Lower leg skin (tissue), 3 donors: ENCODE results near the gene COX15.

ENCODE experiments used
- POLR2A ChIP-seq, 2 donors: fragments of 450-650 bp; IDR thresholded peaks; one replicate each; pipeline ENCODE4 v1.6.1; 2016 to 2017; ENCODE audit warnings: antibody characterized with exemption in 2 of 2, mild to moderate bottlenecking in 1 of 2, moderate library complexity in 1 of 2
- TF ChIP-seq, protein P1 (sequence below), 3 donors: fragments of 450-650 bp; IDR thresholded peaks; one replicate each; pipeline ENCODE4 v1.5.1; 2016; ENCODE audit warnings: antibody characterized with exemption in 3 of 3, mild to moderate bottlenecking in 3 of 3, moderate library complexity in 2 of 3

GRCh38 chr10:99682752-99683151, 49.2 kb downstream of the COX15 start:
- no peak for TF ChIP-seq POLR2A (IDR thresholded peaks at IDR 0.05)
- TF ChIP-seq, protein P1, sequence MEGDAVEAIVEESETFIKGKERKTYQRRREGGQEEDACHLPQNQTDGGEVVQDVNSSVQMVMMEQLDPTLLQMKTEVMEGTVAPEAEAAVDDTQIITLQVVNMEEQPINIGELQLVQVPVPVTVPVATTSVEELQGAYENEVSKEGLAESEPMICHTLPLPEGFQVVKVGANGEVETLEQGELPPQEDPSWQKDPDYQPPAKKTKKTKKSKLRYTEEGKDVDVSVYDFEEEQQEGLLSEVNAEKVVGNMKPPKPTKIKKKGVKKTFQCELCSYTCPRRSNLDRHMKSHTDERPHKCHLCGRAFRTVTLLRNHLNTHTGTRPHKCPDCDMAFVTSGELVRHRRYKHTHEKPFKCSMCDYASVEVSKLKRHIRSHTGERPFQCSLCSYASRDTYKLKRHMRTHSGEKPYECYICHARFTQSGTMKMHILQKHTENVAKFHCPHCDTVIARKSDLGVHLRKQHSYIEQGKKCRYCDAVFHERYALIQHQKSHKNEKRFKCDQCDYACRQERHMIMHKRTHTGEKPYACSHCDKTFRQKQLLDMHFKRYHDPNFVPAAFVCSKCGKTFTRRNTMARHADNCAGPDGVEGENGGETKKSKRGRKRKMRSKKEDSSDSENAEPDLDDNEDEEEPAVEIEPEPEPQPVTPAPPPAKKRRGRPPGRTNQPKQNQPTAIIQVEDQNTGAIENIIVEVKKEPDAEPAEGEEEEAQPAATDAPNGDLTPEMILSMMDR (IDR thresholded peaks at IDR 0.05), result no peak
